ENCODE data around the gene NLGN1.

DNA sequence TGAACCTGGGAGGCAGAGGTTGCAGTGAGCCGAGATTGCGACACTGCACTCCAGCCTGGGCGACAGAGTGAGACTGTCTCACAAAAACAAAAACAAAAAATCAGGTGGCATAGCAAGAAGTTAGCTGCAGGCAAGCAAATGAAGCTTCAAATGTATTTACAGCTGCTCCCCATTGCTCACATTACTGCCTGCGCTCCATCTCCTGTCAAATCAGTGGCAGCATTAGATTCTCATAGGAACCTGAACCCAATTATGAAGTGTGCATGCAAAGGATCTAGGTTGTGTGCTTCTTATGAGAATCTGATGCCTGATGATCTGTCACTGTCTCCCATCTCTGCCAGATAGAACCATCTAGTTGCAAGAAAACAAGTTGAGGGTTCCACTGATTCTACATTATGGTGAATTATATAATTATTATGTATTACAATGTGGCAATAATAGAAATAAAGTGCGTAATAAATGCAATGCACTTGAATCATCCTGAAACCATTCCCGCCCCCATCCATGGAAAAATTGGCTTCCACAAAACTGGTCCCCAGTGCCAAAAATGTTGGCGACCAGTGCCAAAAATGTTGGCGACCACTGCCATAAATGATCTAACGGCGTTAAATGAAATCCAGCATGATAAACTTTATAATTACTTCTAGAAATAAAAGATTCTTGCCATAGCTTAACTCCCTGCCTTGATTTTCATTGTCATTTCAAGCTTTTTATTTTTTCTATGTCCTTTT lies 844.9 kb downstream of the NLGN1 start:
- no peak for TF ChIP-seq POLR2A (IDR thresholded peaks at IDR 0.05)
- TF ChIP-seq, protein P1, sequence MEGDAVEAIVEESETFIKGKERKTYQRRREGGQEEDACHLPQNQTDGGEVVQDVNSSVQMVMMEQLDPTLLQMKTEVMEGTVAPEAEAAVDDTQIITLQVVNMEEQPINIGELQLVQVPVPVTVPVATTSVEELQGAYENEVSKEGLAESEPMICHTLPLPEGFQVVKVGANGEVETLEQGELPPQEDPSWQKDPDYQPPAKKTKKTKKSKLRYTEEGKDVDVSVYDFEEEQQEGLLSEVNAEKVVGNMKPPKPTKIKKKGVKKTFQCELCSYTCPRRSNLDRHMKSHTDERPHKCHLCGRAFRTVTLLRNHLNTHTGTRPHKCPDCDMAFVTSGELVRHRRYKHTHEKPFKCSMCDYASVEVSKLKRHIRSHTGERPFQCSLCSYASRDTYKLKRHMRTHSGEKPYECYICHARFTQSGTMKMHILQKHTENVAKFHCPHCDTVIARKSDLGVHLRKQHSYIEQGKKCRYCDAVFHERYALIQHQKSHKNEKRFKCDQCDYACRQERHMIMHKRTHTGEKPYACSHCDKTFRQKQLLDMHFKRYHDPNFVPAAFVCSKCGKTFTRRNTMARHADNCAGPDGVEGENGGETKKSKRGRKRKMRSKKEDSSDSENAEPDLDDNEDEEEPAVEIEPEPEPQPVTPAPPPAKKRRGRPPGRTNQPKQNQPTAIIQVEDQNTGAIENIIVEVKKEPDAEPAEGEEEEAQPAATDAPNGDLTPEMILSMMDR (IDR thresholded peaks at IDR 0.05): no peak
